GM10248 (cell line): ENCODE data around the gene RAP1A.

Experiments used
- CTCF ChIA-PET: fragments of 300-600 bp; sonication (Branson Sonifier 250); formaldehyde crosslinking; extraction: SDS; loops from one replicate; lab custom pipeline; 2021; ENCODE audit warnings: antibody characterized with exemption; lab: Yijun Ruan, JAX
- POLR2A ChIA-PET: fragments of 350-650 bp; sonication (Branson Sonifier 250); formaldehyde crosslinking; extraction: SDS; loops from one replicate; lab custom pipeline; 2020; ENCODE audit warnings: antibody characterized with exemption; lab: Yijun Ruan, JAX
- DNase-seq: peaks from one replicate; pipeline ENCODE4 v3.0.0; 2012; ENCODE audit errors: extremely low spot score
- TF ChIP-seq, protein P1 (sequence below): IDR thresholded peaks from 2 replicates; pipeline ENCODE4 v1.5.1; 2012; ENCODE audit warnings: mild to moderate bottlenecking, low read depth; ENCODE audit errors: extremely low read depth, missing control alignments, control extremely low read depth

RAP1A gene

DNA sequence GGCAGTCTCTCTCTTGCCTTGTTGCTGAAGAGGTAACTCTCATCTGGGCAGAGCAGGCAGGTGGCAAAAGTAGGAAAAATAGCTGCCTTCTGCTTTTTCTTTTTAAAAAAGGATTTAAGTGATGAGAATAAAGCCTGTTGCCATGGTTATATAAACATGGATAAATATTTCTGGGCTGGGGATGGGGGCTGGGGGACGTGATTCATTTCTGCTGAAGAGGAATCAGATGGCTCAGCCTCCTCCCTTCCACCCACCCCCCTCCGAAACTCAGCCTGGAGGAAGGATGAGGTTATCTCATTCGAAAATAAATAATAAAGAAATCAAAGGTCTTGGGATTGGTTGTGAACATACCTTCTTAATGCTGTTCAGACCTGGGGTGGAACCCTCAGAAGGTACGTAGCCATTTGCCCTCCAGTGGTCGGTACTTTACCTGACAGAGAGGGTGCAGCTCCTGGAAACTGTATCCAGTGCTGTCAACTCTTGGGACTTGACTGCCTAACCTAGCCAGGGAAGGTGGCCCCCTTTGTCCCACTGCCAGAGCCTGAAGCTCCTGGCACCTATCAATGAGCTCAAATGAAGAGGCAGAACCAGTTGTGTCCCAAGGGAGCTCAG, 123.5 kb downstream of the RAP1A start:
- no peak for DNase-seq
- TF ChIP-seq, protein P1, sequence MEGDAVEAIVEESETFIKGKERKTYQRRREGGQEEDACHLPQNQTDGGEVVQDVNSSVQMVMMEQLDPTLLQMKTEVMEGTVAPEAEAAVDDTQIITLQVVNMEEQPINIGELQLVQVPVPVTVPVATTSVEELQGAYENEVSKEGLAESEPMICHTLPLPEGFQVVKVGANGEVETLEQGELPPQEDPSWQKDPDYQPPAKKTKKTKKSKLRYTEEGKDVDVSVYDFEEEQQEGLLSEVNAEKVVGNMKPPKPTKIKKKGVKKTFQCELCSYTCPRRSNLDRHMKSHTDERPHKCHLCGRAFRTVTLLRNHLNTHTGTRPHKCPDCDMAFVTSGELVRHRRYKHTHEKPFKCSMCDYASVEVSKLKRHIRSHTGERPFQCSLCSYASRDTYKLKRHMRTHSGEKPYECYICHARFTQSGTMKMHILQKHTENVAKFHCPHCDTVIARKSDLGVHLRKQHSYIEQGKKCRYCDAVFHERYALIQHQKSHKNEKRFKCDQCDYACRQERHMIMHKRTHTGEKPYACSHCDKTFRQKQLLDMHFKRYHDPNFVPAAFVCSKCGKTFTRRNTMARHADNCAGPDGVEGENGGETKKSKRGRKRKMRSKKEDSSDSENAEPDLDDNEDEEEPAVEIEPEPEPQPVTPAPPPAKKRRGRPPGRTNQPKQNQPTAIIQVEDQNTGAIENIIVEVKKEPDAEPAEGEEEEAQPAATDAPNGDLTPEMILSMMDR, result no peak
- ChIA-PET POLR2A (no interaction called here), CTCF (interaction anchor here (1.5 to 7.8 kb wide), 10 partner anchors 8 to 265 kb away, joined by 5 to 79 read pairs (median 16); partner anchors contain the start of genes ADORA3, DDX20, INKA2 and TMIGD3)

DNA sequence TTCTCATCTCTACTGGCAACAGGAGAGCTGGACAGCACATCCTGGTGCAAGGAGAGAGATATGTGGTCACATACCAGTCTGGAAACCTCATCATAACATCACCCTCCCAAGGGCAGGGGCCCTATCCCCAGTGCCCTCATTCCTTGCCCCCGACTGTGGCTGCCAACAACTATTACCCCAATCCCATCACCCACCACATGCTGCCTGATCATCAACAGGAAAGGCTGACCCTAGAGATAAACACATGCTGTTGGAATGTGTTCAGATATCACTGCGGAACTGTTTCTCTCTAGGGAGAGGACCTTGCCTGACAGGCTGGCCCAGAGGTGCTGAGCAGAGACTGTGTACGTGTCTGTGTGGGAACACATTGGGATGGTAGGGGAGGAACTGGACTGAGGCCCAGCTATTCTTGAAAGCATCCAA, 124.1 kb downstream of the RAP1A start:
- DNase-seq, result no peak
- TF ChIP-seq, protein P1, result no peak
- ChIA-PET CTCF (interaction anchor here (1.5 to 7.8 kb wide), 10 partner anchors 9 to 266 kb away, joined by 5 to 79 read pairs (median 16); partner anchors contain the start of genes ADORA3, DDX20, INKA2 and TMIGD3), POLR2A (no interaction called here)

DNA sequence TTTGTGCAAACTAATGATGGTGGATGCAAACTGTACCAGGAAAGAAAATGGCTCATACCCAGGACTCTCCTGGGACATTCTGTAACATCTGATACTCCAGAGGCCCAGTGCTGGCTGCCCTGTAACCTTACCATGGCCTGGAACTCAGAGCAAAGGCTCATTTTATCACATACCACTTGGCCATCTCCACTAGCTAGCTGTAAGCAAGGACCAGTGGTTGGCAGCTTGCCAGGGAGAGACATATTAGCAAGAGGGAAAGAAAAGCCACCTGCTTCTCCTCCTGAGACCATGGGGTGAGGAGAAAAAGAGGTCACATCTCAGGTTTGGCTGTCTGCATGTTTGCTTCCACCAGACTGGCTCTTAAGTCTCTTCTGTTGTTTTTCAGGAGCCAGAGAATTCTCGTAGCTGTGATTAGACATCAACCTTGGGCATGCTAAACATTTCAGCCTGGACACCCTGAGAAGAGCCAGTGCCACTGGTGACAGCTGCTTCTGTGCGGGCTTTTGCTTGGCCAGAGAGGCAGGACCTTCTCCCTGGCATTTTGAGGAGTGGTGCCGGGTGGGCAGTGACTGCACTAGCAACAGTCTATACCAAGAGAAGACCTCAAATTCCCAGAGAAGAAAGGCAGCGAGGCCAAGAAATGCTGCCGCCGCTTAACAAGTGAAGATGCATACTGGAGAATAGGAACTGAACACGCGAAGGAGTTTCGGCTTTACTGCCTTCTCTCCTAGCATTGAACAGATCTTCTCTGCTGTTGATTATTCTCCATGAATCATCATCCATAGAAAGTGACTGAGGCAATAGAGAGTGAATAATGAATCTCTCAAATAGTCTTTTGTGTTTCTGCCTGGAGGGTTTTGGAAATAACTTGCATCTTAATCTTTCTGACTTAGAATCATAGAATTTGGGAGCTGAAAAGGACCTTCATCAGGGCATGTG, 126.4 kb downstream of the RAP1A start:
- DNase-seq, result no peak
- TF ChIP-seq, protein P1, result no peak
- ChIA-PET POLR2A (no interaction called here), CTCF (interaction anchor here (1.3 to 7.8 kb wide), 9 partner anchors 8 to 269 kb away, joined by 3 to 79 read pairs (median 24); partner anchors contain the start of genes ADORA3, INKA2 and TMIGD3)

DNA sequence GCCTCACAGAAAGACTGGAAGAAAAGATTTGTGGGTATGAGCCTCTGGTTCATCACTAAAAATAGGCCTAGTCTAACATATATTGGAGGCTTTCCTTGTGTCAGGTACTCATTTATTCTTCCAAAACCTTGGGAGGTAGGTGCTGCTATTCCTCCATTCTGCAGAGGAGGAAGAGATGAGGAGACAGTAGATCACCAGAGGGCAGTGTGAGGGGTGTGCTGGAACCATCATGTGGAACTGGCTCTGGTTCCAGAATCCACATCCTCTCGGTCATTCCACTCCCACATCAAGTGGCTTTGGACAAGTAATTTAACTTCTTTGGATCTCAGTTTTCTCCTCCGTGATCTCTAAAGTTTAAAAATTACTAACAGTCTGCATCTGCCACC, 127.0 kb downstream of the RAP1A start:
- CTCF ChIA-PET, result interaction anchor here (0.9 to 7.8 kb wide), 26 partner anchors 8 to 299 kb away, joined by 3 to 79 read pairs (median 5); partner anchors contain the start of genes ADORA3, DDX20, INKA2 and TMIGD3
- TF ChIP-seq, protein P1, result no peak
- no peak for DNase-seq
- POLR2A ChIA-PET, result no interaction called here

DNA sequence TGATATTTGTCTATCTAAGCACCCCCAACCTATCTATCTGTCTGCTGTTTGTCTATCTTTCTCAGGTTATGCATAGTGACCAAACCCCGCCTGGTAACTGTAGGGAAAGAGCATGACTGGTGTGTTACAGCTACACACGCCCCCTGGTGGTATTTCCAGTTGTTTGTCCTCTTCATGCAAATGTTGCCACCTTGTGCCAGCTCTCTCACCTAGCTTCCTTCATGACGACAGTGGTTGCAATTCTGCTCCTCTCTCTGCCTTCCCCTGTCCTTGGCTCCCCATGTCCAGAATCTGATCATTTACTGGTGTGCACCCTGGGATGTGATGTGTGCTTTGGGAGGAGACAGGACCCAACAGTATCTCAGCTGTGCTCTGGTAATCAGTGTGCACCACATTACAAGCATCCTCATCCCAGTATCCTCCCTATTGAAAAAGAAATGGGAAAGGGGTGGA, 127.7 kb downstream of the RAP1A start:
- POLR2A ChIA-PET, result no interaction called here
- CTCF ChIA-PET, result interaction anchor here (0.9 to 7.8 kb wide), 30 partner anchors 7 to 300 kb away, joined by 3 to 79 read pairs (median 5); partner anchors contain the start of genes ADORA3, DDX20, INKA2 and TMIGD3
- TF ChIP-seq, protein P1, result peak; percentile 76

DNA sequence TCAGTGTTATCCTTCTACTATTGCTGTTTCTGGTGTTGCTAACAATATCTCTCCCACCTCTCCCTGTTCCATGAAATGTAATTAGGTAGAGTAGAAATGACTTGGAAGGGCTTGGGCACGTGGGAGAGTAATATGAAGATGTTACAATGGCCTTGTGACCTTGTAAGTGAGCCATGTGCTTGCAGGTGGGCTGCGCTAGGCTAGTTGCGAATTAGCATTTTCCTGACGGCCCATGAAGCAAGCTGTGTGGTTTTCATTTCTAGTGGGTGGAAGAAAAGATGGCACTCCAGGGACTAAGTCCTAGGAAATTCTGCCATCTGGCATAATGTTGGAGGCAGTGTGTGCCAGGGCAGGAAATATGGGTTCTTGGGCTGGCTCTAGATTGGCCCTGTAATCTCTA, 128.4 kb downstream of the RAP1A start:
- POLR2A ChIA-PET, result interaction anchor here (0.5 kb wide), 1 partner anchor 276 kb away, joined by 3 read pairs; no protein-coding TSS in a partner anchor
- DNase-seq, result no peak
- TF ChIP-seq, protein P1, result no peak
- CTCF ChIA-PET, result interaction anchor here (1.0 to 7.8 kb wide), 23 partner anchors 9 to 300 kb away, joined by 3 to 79 read pairs (median 5); partner anchors contain the start of genes ADORA3, DDX20, INKA2 and TMIGD3

More for the DNA sequence above, 127.7 kb downstream of the RAP1A start:
- peak; percentile 73 for DNase-seq
